SK-N-MC (cell line): Measurements from ENCODE around the gene SLC26A5.

ENCODE experiments used
- DNase-seq: peaks from one replicate; pipeline ENCODE4 v3.0.0-alpha.2; 2011; ENCODE audit warnings: low read depth, low spot score
- H3K27ac ChIP-seq: fragments of 200-600 bp; sonication (generic); 2 replicates; pipeline ENCODE4 v1.5.1; 2016; ENCODE audit warnings: mixed run types
- H3K36me3 ChIP-seq: fragments of 200-600 bp; sonication (generic); 2 replicates; pipeline ENCODE4 v1.6.1; 2017; ENCODE audit warnings: antibody characterized with exemption, low read length, mixed read lengths; ENCODE audit not compliant: insufficient read depth
- H3K4me3 ChIP-seq: fragments of 200-600 bp; sonication (generic); 2 replicates; pipeline ENCODE4 v1.5.1; 2016
- H3K9ac ChIP-seq: fragments of 200-600 bp; sonication (generic); 2 replicates; pipeline ENCODE4 v1.8.0; 2017; ENCODE audit warnings: mixed run types, mixed read lengths; ENCODE audit not compliant: insufficient read length
- H3K9me3 ChIP-seq: fragments of 200-600 bp; sonication (generic); 2 replicates; pipeline ENCODE4 v1.6.1; 2017; ENCODE audit warnings: low read depth, mild to moderate bottlenecking, antibody characterized with exemption, low read length, moderate library complexity, mixed read lengths
- EZH2 ChIP-seq: fragments of 200-600 bp; sonication (generic); IDR thresholded peaks from one replicate; pipeline ENCODE4 v1.6.1; 2017; ENCODE audit warnings: antibody characterized with exemption
- FOXP2 ChIP-seq: optimal IDR thresholded peaks from 2 replicates; pipeline ENCODE3; 2011; ENCODE audit warnings: mild to moderate bottlenecking, moderate library complexity; ENCODE audit not compliant: insufficient read depth; ENCODE audit errors: extremely low read length, control extremely low read depth
- POLR2AphosphoS5 ChIP-seq: IDR thresholded peaks from 2 replicates; pipeline ENCODE4 v1.6.1; 2012; ENCODE audit warnings: mild to moderate bottlenecking, low read depth, low read length, borderline replicate concordance

The SLC26A5 gene

GRCh38 chr7:103447073-103447960, 1.3 kb upstream of the SLC26A5 start:
- Histone ChIP-seq H3K4me3 (no peak overlapping the region), H3K9ac (no peak overlapping the region), H3K36me3 (no peaks in the 10 kb centered on the region), H3K27ac (no peak overlapping the region), H3K9me3 (no peaks in the 10 kb centered on the region)
- TF ChIP-seq POLR2AphosphoS5 (no peak), FOXP2 (no peak), EZH2 (no peak)
- peak; percentile 10 for DNase-seq

GRCh38 chr7:103445228-103446048, 569 bp downstream of the SLC26A5 start:
- Histone ChIP-seq H3K9ac (no peak overlapping the region), H3K27ac (no peak overlapping the region), H3K4me3 (no peak overlapping the region), H3K36me3 (no peaks in the 10 kb centered on the region), H3K9me3 (no peaks in the 10 kb centered on the region)
- TF ChIP-seq EZH2 (peak; percentile 76), FOXP2 (no peak), POLR2AphosphoS5 (no peak)
- no peak for DNase-seq

- H3K27ac ChIP-seq = no peak overlapping the region
- no peak overlapping the region for H3K4me3 ChIP-seq
- H3K36me3 ChIP-seq = no peaks in the 10 kb centered on the region
- DNase-seq = no peak
- no peaks in the 10 kb centered on the region for H3K9me3 ChIP-seq
- no peak overlapping the region for H3K9ac ChIP-seq
- TF ChIP-seq POLR2AphosphoS5 (no peak), FOXP2 (no peak), EZH2 (no peak)
Measured at GRCh38 chr7:103439661-103440060, 6.3 kb downstream of the SLC26A5 start.

DNA sequence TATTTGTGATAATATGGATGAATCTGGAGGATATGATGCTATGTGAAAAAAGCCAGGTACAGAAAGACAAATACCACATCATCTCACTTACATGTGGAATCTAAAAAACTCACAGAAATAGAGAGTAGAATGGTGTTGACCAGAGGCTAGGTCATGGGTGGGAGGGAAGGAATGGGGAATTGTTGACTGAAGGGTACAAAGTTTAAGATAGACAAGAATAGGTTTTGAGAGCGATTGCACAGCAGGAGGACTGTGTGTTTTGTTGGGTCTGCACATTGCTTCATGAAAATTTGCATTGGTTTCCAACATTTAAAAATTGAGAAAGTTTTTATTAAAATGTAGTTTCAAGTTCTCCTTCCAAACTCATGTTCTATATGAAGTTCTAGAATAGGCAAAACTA, 8.4 kb downstream of the SLC26A5 start:
- TF ChIP-seq FOXP2 (no peak), EZH2 (no peak), POLR2AphosphoS5 (no peak)
- Histone ChIP-seq H3K27ac (no peak overlapping the region), H3K36me3 (no peaks in the 10 kb centered on the region), H3K9me3 (no peaks in the 10 kb centered on the region; the same call in 1 of the 2 replicates), H3K9ac (no peak overlapping the region), H3K4me3 (no peak overlapping the region)
- no peak for DNase-seq

DNA sequence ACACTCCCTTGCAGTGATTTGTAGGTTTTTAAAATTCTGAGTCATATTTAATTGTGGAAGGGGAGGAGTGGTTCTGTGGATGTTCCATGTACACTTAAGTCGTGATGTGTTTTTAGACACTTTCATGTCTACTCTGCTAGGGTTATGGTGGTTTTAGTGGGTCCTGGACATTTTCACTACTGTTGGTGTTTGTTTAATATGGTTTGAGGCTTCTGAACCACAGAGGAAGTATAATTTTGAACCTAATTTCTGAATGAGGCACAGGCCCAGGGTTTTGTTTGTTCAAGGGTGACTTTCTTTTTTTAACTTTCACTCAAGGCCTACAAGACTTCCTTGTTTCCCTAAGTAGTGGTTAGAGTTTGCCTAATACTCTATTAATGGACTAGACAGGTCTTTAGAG, 13.3 kb downstream of the SLC26A5 start:
- Histone ChIP-seq H3K27ac (no peak overlapping the region), H3K4me3 (no peak overlapping the region), H3K9me3 (no peaks in the 10 kb centered on the region; the same call in 1 of the 2 replicates), H3K36me3 (no peaks in the 10 kb centered on the region), H3K9ac (no peak overlapping the region)
- TF ChIP-seq POLR2AphosphoS5 (no peak), FOXP2 (no peak), EZH2 (no peak)
- no peak for DNase-seq

GRCh38 chr7:103425177-103425576, 20.8 kb downstream of the SLC26A5 start:
- Histone ChIP-seq H3K9ac (no peak overlapping the region), H3K9me3 (no peaks in the 10 kb centered on the region), H3K4me3 (no peak overlapping the region), H3K27ac (no peak overlapping the region), H3K36me3 (no peaks in the 10 kb centered on the region)
- TF ChIP-seq FOXP2 (no peak), EZH2 (no peak), POLR2AphosphoS5 (no peak)
- no peak for DNase-seq

DNA sequence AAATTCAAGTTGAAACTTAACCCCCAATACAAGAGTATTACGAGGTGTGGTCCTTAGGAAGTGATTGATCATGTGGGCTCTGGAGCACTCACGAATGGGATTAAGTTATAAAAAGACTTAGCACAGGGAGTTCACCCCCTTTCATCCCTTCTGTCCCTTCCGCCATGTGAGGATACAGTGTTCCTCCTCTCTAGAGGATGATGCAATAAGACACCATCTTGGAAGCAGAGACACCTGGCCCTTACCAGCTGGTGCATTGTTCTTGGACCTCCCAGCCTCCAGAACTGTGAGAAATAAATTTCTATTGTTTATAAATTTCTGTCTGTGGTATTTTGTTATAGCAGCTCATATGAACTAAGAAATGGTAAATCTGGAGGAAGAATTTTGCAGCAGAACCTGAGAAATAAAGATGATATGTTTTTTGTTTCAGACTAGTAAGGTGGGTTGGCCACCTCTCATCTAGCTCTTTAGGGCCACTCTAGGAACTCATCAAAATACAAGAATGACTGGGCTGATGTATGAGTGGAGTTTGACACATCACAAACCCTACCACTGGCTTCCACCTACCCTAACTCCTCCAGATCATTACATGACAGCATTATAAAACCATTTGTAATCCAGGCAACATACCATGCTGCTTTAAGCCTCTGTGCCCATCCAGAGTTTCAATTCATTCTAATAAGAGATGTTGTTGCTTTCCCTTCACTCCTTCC, 22.4 kb downstream of the SLC26A5 start:
- H3K9me3 ChIP-seq = no peaks in the 10 kb centered on the region
- no peak overlapping the region for H3K9ac ChIP-seq
- no peak for DNase-seq
- H3K27ac ChIP-seq = no peak overlapping the region
- TF ChIP-seq EZH2 = no peak
- TF ChIP-seq POLR2AphosphoS5 = no peak
- TF ChIP-seq FOXP2 = no peak
- H3K36me3 ChIP-seq = no peaks in the 10 kb centered on the region
- no peak overlapping the region for H3K4me3 ChIP-seq
